C4-2B (cell line): ENCODE results near the gene WDR37.

ENCODE experiments used
- CTCF ChIP-seq: fragments of 450-650 bp; conservative IDR thresholded peaks from 2 replicates; pipeline ENCODE4 v1.5.1; 2017; ENCODE audit warnings: mild to moderate bottlenecking
- ZFX ChIP-seq: fragments of 450-650 bp; IDR thresholded peaks from 2 replicates; pipeline ENCODE4 v1.6.1; 2017

- TF ChIP-seq CTCF (no peak), ZFX (no peak)
These were observed 114.6 kb downstream of the WDR37 start for GRCh38 chr10:1170867-1171180.
